ENCODE measurements around the gene VPS39.

The VPS39 gene

DNA sequence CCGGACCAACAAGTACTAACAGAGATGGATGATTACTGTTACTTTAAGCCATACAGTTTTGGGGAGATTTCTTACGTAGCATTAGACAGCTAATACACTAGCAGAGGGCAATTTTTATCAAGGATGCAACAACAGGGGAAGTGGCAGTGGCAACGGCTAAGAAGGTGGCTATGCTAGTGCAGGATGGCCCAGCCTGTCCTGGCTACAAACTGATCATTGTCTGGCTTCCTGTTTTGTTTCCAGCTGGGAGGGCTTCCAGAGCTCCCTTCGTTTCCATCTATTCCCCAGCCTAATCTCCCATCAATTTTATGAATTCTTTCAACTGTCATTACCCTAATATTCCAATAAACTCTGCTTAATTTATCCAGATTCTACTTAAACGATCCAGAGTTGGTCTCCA lies 35.6 kb downstream of the VPS39 start:
- H3K4me3 ChIP-seq (ENCODE audit: low read length): no peak overlapping the region
- no peak for DNase-seq (ENCODE audit: low read depth)
- TF ChIP-seq, protein P1, sequence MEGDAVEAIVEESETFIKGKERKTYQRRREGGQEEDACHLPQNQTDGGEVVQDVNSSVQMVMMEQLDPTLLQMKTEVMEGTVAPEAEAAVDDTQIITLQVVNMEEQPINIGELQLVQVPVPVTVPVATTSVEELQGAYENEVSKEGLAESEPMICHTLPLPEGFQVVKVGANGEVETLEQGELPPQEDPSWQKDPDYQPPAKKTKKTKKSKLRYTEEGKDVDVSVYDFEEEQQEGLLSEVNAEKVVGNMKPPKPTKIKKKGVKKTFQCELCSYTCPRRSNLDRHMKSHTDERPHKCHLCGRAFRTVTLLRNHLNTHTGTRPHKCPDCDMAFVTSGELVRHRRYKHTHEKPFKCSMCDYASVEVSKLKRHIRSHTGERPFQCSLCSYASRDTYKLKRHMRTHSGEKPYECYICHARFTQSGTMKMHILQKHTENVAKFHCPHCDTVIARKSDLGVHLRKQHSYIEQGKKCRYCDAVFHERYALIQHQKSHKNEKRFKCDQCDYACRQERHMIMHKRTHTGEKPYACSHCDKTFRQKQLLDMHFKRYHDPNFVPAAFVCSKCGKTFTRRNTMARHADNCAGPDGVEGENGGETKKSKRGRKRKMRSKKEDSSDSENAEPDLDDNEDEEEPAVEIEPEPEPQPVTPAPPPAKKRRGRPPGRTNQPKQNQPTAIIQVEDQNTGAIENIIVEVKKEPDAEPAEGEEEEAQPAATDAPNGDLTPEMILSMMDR (IDR thresholded peaks at IDR 0.05; ENCODE audit: insufficient read depth, low read depth, low read length, missing control alignments): no peak

GRCh38 chr15:42171795-42172194 lies 36.3 kb downstream of the VPS39 start:
- no peak overlapping the region for H3K4me3 ChIP-seq (ENCODE audit: low read length)
- TF ChIP-seq, protein P1 (IDR thresholded peaks at IDR 0.05; ENCODE audit: insufficient read depth, low read depth, low read length, missing control alignments): no peak
- no peak for DNase-seq (ENCODE audit: low read depth)

DNA sequence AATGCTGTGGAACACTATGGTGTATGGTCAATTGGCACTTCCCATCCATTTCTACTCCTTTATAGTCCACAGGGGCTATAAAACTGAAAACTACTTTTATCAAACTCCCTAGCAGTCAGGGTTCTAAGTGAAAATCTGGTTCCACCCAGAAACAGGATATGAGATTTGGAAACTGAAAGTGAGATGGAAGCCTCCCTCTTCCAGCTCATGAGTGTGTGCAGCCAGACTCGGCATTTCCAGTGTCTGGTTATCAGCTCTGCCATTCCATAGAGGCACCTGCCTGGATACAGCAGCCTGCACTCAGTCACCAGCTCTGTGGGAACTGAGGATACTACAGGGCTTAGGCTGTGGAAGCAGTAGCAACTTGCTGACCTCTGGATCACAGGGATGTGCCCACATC lies 37.0 kb downstream of the VPS39 start:
- H3K4me3 ChIP-seq (ENCODE audit: low read length): no peak overlapping the region
- TF ChIP-seq, protein P1 (IDR thresholded peaks at IDR 0.05; ENCODE audit: insufficient read depth, low read depth, low read length, missing control alignments): no peak
- DNase-seq (ENCODE audit: low read depth): no peak

DNA sequence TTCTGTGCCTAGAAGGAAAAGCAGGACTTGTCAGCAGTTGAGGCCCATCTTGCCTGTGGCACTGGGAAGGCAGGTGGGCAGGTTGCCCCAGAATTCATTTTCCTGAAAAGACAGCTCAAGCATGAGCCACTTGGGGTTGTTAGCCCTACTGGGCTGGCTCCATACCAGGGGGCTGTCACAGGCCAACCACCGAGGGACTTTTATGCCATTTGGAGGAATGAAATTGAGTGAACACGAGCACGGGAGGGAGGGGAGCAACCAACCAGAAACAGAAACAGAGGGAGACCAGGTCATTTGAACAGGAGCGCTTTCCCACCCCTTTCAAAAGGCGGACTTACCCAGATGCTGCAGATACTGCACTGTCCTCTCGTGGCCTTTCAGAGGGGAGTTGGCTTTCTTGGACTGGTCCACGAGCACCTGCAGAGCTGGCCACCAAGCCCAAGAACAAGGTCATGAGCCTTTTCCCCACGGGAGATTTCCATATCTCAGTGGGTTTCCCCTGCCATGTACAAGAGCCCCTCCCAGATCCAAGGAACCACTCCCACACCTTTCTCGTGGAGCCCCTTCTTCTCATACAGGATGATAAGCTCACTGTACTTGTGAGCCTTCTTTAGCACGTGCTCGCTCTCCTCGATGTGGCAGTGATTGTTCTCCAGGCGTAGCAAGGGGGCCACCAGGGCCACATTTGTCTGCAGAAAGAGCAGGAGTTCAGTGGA lies 41.7 kb downstream of the VPS39 start:
- TF ChIP-seq, protein P1 (IDR thresholded peaks at IDR 0.05; ENCODE audit: insufficient read depth, low read depth, low read length, missing control alignments): no peak
- H3K4me3 ChIP-seq (ENCODE audit: low read length): no peak overlapping the region

GRCh38 chr15:42165106-42165505 lies 43.0 kb downstream of the VPS39 start:
- no peak for DNase-seq (ENCODE audit: low read depth)
- no peak overlapping the region for H3K4me3 ChIP-seq (ENCODE audit: low read length)
- TF ChIP-seq, protein P1 (IDR thresholded peaks at IDR 0.05; ENCODE audit: insufficient read depth, low read depth, low read length, missing control alignments): no peak

More for the DNA sequence above, 41.7 kb downstream of the VPS39 start:
- DNase-seq (ENCODE audit: low read depth): no peak

GRCh38 chr15:42163947-42164550 lies 44.1 kb downstream of the VPS39 start:
- peak; percentile 56 for DNase-seq (ENCODE audit: low read depth)
- H3K4me3 ChIP-seq (ENCODE audit: low read length): no peak overlapping the region
- TF ChIP-seq, protein P1 (IDR thresholded peaks at IDR 0.05; ENCODE audit: insufficient read depth, low read depth, low read length, missing control alignments): no peak
